Erythroblast (primary cell): ENCODE data around the gene YIF1A.

Source experiments
- GATA1 ChIP-seq: IDR thresholded peaks from 2 replicates; pipeline ENCODE4 v1.6.1; 2011; ENCODE audit warnings: low read depth, mild to moderate bottlenecking, control low read depth, low read length, moderate library complexity
- POLR2A ChIP-seq: IDR thresholded peaks from 2 replicates; pipeline ENCODE4 v1.6.1; 2011; ENCODE audit warnings: mild to moderate bottlenecking, low read length

- no peak for TF ChIP-seq POLR2A
- TF ChIP-seq GATA1: no peak
These were observed 25.7 kb downstream of the YIF1A start for GRCh38 chr11:66263231-66263630.
